Measurements from ENCODE around the gene ANGPTL5.
A peak's percentile ranks its signal among the peaks of the same experiment; 100 is the strongest.
"Not testable (repeated sequence)": the region's sequence is repeated elsewhere in the genome, so short reads cannot be mapped to it uniquely, and the experiment has no call there.

Gene ANGPTL5

GRCh38 chr11:101916422-101916821 lies at the start of gene ANGPTL5:
Gene ANGPTL5, minus strand, starts transcription at chr11:101916522. Its CDS starts 8,613 bp downstream, at chr11:101907909.
- DNase-seq (ENCODE audit: low spot score) = no peak

- DNase-seq (ENCODE audit: low spot score) = not testable (repeated sequence)
Observed at GRCh38 chr11:101964200-101964599, 47.9 kb upstream of the ANGPTL5 start.

GRCh38 chr11:101960231-101960630 lies 43.9 kb upstream of the ANGPTL5 start:
- no peak for DNase-seq (ENCODE audit: low spot score)

GRCh38 chr11:101955701-101956100 lies 39.4 kb upstream of the ANGPTL5 start:
- no peak for DNase-seq (ENCODE audit: low spot score)

DNA sequence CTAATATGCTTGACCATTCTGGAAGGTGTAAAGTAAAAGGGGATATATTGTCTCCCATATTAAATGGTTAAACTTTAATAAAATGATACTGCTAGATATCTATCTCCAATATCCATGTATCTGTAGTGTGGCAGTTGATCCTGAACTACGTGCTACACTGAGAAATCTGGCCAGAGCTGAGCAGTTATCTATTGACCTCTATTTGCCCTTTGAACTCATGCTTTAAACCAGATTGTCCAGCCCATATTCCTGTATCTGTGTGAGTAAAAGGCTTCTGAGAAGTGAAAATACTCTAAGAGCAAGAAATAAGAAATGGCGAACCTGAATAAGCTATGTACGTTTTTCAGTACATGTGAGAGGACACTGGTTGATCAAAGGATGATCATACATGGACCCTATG lies 39.0 kb upstream of the ANGPTL5 start:
- no peak for DNase-seq (ENCODE audit: low spot score)

DNA sequence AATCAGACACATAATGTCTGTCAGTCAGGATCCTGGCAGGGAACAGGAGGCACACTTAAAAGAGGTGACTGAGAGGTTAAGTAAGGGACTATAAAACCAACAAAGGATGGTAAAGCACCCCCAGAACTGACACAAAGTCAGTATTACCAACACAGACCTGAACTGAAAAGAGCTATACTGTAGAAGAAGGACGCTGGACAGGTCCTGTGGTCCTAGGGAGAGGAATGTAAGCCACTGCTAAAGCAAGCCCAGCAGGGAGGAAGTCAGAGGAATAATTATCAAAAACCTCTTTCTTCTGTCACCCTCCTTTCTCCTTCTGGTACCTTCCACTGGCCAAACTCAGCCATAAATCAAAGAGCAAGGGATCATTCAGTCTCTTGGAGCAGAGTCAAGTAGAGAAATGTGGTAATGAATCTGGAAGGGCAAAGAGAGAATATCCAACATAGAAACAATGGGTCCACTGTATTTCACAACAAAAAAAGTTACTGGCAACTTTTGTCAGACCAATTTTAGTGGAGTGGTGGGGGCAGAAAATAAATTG lies 33.4 kb upstream of the ANGPTL5 start:
- DNase-seq (ENCODE audit: low spot score) = no peak

GRCh38 chr11:101945448-101945847 lies 29.1 kb upstream of the ANGPTL5 start:
- DNase-seq (ENCODE audit: low spot score) = no peak

DNA sequence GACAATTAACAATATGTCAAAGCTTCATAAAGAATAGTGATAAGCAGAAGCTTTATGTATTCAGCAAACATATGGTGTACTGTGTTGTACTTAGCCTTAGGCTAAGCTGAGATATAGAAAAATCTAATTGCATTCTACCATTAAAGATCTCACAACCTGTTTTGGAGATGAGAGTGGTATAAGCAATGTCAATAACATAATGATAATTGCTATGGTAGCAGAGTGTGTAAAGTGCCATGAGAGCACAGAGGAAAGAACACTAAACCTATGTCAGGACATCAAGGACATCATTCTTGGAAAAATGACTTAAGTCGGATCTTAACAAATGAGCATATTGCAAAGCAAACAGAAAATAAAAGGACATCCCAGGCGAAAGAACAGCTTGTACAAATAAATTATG lies 28.6 kb upstream of the ANGPTL5 start:
- DNase-seq (ENCODE audit: low spot score) = no peak

GRCh38 chr11:101940901-101941520 lies 24.7 kb upstream of the ANGPTL5 start:
- no peak for DNase-seq (ENCODE audit: low spot score)

DNA sequence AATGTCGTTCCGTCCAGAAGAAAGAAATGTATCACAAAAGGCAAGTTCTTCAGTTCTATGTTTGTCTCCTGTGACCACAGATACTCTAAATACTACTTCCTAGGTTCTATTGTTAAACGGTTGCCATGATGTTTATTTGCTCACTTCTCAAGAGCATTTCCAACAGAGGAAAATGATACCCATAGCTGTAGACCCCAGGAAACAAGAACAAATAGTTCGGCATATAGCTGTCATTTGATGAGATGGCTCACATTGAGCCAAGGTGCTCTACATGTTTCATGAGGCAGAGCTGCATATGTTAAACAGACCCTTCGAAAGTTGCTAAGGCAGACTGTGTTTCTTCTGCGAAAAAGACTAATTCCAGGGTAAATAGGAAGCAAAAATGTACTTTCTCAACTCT lies 15.4 kb upstream of the ANGPTL5 start:
- DNase-seq (ENCODE audit: low spot score) = no peak

DNA sequence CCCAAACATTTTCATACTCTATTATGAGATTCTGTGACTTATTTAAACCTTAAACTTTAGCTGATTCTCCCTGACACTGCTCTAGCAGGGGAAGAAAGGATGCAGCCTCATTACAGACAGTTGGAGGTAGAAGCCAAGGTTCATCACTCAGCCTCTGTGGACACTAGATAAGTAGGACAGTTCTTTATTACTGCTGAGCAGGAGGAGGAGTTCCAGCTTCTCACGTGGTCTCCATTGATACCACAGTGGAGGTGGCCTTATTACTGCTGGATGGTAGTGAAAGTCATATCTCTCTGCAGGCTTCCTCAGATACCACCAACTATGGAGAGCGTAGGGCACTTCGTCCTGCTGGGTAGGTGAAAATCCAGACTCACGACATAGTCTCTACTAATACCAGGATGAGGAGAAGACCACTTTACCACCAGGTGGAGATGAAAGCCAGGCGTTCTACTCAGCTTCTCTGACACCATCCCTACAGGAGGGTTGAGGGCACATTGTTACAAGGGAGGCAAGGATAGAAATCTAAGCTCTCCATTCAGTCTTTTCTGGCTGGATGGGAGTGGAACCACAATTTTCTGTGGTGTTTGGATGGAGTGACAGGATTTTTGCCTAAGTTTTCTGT lies 13.1 kb upstream of the ANGPTL5 start:
- no peak for DNase-seq (ENCODE audit: low spot score)

DNA sequence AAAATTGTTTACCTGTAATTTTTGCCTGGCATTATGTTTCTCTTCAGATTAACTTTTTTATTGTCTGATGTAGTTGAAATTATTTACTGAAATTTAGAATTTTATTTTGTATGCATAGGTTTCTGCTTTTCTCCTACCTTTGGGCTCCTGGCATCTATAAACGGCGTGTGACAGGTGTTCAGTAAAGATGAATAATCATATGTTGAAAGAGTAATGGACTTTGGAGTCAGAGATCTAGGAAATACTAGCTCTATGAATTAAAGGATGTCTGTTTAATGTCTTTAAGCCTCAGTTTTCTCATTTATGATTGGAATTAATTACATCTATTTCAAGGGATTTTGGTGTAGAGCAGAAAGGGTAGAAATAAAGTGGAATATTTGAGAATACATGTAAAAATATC lies 7.2 kb upstream of the ANGPTL5 start:
- no peak for DNase-seq (ENCODE audit: low spot score)

DNA sequence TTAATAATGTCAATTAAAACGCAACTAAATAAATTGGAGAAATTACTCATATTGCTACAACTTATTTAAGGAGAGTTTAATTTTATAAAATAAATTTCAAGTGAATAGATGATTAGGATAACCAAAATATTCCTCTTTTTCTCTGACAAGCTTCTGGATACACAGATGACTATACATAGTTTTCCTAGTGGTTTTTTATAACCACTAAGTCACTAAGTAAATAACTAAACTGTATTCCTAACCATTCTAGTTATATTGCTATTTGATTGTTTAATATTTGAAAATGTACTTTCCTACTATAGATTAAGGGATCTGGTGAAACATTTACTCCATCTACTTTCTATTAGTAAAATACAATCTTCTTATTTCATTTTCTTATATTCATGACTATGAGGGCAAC lies 4.7 kb upstream of the ANGPTL5 start:
- DNase-seq (ENCODE audit: low spot score) = no peak

GRCh38 chr11:101917226-101917625 lies 904 bp upstream of the ANGPTL5 start:
- DNase-seq (ENCODE audit: low spot score) = no peak

DNA sequence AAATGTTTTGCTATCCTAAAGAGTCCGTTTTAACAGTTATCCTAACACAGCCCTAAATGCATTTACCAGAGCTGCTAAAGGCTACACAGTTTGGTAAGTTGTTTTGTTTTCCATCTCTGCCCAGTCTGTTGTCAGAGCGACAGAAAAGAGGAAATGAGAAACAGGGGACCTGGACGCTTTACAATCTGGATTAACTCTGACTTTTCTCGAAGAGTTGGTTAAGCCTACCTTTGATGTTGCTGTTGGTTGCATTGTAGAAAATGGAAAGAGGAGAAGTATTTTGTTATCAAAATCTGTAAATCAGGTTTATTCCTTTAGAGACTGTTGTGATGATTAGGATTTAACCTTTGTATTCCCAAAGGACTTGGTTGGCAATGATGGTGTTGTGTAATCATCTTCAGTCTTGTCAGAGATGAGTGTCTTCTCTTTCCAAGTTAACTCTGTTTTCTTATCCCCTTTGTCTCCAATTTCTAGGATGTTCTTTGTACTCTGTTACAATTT lies 481 bp downstream of the ANGPTL5 start:
- no peak for DNase-seq (ENCODE audit: low spot score)

DNA sequence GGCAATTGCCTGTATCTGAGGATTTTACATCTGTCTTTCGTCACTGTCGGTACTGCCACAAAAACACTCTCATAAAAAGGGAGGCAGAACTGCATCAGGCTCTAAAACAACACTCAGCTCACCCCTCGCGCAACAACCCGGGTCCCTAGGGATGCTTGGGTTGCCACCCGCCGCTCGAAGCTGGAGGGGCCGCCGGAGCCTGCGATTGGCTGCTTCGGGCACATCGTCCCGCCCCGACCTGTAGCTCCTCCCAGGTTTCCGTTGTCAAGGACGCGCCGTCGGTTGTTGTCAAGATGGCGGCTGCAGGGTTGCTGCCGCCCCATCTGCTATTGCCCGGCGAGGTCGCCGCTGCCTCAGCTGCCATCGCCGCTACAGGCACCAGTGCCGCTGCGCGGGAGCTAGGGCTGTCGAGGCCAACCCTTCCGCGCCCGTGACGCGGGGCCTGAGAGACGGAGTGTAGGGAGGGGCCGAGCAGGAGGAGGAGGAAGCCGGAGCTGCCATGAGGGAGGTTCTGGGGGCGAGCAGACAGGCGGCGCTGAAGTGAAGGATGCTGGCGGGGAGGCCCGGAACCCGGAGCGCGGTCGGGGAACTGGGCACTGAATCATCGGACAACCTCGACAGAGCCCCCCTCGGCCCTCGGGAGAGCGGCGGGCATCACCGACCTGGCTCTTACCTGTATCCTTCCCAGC lies 1.4 kb downstream of the ANGPTL5 start, which contains the start of gene CEP126:
Gene CEP126 (plus strand): TSS at position 273 of the 689 bp plus-strand sequence. CDS start 275 bp downstream, at position 548.
- peak; percentile 65 for DNase-seq (ENCODE audit: low spot score)

GRCh38 chr11:101914341-101914737 lies 2.0 kb downstream of the ANGPTL5 start:
- DNase-seq (ENCODE audit: low spot score) = no peak

DNA sequence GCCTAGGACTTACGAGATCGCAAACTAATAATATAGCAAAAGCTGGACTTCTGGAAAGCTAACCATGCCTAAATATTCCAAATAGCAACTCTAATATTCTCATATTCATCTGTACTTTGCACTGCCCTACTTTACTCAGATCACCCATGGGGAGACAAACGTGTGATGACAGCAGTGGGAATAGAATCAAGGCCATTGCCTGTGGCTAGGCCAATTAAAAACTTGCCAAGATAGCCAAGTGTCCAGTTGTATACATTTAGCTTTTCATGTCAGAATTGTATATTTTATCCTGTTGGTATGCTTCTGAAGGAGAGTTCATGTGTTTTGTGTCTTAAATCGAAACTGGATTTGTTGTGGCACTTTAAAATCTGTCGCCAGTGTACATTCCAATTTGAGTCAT lies 2.7 kb downstream of the ANGPTL5 start:
- no peak for DNase-seq (ENCODE audit: low spot score)

DNA sequence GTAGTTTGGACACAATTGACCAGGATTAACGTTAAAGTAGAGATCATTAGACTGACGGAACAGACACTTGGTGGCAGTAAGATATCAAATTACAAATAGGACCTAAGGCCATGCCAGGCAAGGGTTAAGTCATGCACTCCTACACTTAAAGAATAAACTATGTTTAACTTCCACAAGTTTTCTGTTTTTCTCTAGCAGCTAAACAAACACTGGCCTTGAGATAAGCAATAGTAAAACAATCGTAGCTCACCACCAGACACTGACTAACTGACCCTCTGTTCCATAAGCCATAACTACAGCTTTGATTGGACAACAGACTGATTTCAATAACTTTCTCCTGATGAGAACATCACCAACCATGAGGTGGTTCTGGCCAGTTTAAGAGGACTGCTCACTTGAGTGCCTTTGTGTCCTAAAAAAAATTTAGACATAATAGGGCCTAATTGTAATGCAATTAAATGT lies 3.5 kb downstream of the ANGPTL5 start:
- no peak for DNase-seq (ENCODE audit: low spot score)

DNA sequence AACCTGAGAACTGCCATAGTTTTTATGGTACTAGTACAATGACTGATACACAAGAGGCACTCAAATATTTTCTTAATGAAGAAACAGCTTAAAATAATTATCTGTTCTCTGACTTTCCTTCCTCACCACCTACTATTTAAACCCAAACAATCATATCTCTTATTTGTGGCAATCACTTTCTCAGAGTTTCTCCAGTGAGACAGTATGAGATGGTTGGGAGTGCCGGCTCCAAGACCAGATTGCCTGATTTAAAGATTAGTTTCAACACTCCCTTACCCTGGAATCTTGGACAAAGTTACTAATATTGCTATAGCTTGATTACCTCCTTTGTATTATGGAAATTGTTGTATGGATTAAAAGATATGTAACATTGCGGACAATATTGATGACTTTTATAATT lies 7.2 kb downstream of the ANGPTL5 start:
- no peak for DNase-seq (ENCODE audit: low spot score)

DNA sequence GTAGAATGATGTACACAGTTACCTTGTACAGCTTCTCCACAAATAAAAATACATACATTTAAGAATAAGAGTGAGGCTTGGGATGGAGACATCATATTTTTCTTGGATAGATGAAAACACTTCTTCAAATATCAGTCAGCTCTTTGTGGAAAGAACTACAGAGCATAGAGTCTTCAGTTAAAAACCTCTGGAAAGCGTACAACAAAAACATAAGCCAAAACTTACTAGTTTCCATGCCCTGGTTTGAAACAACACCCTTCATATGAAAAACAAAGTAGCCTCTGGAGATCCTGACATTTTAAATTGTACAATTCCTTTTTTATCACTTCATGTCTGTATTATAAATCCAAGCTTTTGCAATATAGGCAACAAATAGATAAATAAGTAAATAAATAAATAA lies 8.5 kb downstream of the ANGPTL5 start:
- no peak for DNase-seq (ENCODE audit: low spot score)

DNA sequence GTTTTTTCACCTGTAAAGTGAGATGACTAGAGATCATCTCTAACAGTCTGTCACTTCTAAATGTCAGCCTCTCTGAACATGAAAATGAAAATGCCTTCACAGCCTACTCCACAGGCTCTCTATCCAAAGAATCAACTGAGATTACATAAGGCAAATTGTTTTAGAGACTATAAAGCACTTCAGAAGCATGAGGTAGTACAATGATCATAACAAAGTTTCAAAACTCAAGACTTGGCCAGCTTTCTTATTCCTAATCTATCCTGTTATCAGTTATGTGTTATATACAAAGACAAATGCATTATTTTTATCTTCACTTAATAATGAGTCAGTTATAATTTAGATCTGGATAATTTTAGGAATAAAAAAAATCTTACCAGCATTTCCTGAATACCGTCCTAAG lies 21.8 kb downstream of the ANGPTL5 start:
- DNase-seq (ENCODE audit: low spot score) = no peak

- no peak for DNase-seq (ENCODE audit: low spot score)
Observed at GRCh38 chr11:101889767-101890166, 26.6 kb downstream of the ANGPTL5 start.

Data from hematopoietic multipotent progenitor cell treated with erythropoietin and hydrocortisone succinate and interleukin-3 and kit ligand, for 17 days (in vitro differentiated cells).